Liver (tissue), 3 donors: ENCODE data around the gene CAPS.

Source experiments
- GABPA ChIP-seq, 2 donors: IDR thresholded peaks in 1 of 2; conservative IDR thresholded peaks in 1 of 2; 2 replicates each; pipeline ENCODE4 v1.6.1; 2016; ENCODE audit warnings: antibody characterized with exemption in 2 of 2, mild to moderate bottlenecking in 1 of 2, moderate library complexity in 1 of 2
- RAD21 ChIP-seq, 2 donors: IDR thresholded peaks; 2 replicates each; pipeline ENCODE4 v1.6.1; 2016; ENCODE audit warnings: antibody characterized with exemption in 2 of 2, mild to moderate bottlenecking in 2 of 2
- TAF1 ChIP-seq: conservative IDR thresholded peaks from 2 replicates; pipeline ENCODE4 v1.6.1; 2016; ENCODE audit warnings: antibody characterized with exemption, mild to moderate bottlenecking
- YY1 ChIP-seq: IDR thresholded peaks from 2 replicates; pipeline ENCODE4 v1.6.1; 2016; ENCODE audit warnings: antibody characterized with exemption, mild to moderate bottlenecking
- TF ChIP-seq, protein P1 (sequence below): fragments of 150-350 bp; IDR thresholded peaks from 2 replicates; pipeline ENCODE4 v1.5.1; 2017; ENCODE audit warnings: improper control_type of control experiment, low read depth, low read length; ENCODE audit not compliant: missing input control
- TF ChIP-seq, protein P2 (sequence below): IDR thresholded peaks from 2 replicates; pipeline ENCODE4 v1.6.1; 2016; ENCODE audit warnings: antibody characterized with exemption, mild to moderate bottlenecking
- TF ChIP-seq, protein P3 (sequence below): IDR thresholded peaks from 2 replicates; pipeline ENCODE4 v1.6.1; 2016; ENCODE audit warnings: antibody characterized with exemption
- donor health status: healthy.
- donor health status: healthy.

DNA sequence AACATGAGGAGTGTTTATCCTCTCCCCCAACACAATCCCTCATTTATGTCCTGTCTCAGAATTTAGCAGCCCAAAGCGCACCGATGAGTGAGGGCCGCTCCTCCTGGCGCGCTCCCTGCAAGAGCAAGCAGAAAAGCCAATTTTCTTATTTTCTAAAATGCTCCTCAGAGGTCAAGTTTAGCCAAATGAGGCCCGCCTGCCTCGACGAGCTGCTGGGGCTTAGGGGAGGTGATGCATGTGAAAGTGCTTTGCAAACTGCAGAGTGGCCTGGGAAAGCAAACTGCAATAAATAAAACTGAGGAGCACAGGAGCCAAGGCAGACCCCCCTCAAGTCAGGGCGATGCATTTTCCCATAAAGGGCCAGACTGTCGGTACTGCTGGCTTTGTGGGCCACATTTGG, 29.0 kb downstream of the CAPS start:
- TF ChIP-seq RAD21 (IDR thresholded peaks at IDR 0.05) (no peak), YY1 (no peak), TAF1 (no peak), GABPA (IDR thresholded peaks at IDR 0.05 in 1 of 2, conservative IDR thresholded peaks at IDR 0.05 in 1 of 2) (no peak)
- TF ChIP-seq, protein P1, sequence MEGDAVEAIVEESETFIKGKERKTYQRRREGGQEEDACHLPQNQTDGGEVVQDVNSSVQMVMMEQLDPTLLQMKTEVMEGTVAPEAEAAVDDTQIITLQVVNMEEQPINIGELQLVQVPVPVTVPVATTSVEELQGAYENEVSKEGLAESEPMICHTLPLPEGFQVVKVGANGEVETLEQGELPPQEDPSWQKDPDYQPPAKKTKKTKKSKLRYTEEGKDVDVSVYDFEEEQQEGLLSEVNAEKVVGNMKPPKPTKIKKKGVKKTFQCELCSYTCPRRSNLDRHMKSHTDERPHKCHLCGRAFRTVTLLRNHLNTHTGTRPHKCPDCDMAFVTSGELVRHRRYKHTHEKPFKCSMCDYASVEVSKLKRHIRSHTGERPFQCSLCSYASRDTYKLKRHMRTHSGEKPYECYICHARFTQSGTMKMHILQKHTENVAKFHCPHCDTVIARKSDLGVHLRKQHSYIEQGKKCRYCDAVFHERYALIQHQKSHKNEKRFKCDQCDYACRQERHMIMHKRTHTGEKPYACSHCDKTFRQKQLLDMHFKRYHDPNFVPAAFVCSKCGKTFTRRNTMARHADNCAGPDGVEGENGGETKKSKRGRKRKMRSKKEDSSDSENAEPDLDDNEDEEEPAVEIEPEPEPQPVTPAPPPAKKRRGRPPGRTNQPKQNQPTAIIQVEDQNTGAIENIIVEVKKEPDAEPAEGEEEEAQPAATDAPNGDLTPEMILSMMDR, result no peak
- TF ChIP-seq, protein P2, sequence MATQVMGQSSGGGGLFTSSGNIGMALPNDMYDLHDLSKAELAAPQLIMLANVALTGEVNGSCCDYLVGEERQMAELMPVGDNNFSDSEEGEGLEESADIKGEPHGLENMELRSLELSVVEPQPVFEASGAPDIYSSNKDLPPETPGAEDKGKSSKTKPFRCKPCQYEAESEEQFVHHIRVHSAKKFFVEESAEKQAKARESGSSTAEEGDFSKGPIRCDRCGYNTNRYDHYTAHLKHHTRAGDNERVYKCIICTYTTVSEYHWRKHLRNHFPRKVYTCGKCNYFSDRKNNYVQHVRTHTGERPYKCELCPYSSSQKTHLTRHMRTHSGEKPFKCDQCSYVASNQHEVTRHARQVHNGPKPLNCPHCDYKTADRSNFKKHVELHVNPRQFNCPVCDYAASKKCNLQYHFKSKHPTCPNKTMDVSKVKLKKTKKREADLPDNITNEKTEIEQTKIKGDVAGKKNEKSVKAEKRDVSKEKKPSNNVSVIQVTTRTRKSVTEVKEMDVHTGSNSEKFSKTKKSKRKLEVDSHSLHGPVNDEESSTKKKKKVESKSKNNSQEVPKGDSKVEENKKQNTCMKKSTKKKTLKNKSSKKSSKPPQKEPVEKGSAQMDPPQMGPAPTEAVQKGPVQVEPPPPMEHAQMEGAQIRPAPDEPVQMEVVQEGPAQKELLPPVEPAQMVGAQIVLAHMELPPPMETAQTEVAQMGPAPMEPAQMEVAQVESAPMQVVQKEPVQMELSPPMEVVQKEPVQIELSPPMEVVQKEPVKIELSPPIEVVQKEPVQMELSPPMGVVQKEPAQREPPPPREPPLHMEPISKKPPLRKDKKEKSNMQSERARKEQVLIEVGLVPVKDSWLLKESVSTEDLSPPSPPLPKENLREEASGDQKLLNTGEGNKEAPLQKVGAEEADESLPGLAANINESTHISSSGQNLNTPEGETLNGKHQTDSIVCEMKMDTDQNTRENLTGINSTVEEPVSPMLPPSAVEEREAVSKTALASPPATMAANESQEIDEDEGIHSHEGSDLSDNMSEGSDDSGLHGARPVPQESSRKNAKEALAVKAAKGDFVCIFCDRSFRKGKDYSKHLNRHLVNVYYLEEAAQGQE, result no peak
- TF ChIP-seq, protein P3, sequence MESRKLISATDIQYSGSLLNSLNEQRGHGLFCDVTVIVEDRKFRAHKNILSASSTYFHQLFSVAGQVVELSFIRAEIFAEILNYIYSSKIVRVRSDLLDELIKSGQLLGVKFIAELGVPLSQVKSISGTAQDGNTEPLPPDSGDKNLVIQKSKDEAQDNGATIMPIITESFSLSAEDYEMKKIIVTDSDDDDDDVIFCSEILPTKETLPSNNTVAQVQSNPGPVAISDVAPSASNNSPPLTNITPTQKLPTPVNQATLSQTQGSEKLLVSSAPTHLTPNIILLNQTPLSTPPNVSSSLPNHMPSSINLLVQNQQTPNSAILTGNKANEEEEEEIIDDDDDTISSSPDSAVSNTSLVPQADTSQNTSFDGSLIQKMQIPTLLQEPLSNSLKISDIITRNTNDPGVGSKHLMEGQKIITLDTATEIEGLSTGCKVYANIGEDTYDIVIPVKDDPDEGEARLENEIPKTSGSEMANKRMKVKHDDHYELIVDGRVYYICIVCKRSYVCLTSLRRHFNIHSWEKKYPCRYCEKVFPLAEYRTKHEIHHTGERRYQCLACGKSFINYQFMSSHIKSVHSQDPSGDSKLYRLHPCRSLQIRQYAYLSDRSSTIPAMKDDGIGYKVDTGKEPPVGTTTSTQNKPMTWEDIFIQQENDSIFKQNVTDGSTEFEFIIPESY, result no peak
